GM12874 (cell line): Measurements from ENCODE around the gene DLX1.

Experiments
- TF ChIP-seq, protein P1 (sequence below): IDR thresholded peaks from 2 replicates; pipeline ENCODE4 v1.5.1; 2011; ENCODE audit warnings: low read depth, mild to moderate bottlenecking, control low read depth, low read length, moderate library complexity; ENCODE audit not compliant: insufficient read depth

The DLX1 gene

DNA sequence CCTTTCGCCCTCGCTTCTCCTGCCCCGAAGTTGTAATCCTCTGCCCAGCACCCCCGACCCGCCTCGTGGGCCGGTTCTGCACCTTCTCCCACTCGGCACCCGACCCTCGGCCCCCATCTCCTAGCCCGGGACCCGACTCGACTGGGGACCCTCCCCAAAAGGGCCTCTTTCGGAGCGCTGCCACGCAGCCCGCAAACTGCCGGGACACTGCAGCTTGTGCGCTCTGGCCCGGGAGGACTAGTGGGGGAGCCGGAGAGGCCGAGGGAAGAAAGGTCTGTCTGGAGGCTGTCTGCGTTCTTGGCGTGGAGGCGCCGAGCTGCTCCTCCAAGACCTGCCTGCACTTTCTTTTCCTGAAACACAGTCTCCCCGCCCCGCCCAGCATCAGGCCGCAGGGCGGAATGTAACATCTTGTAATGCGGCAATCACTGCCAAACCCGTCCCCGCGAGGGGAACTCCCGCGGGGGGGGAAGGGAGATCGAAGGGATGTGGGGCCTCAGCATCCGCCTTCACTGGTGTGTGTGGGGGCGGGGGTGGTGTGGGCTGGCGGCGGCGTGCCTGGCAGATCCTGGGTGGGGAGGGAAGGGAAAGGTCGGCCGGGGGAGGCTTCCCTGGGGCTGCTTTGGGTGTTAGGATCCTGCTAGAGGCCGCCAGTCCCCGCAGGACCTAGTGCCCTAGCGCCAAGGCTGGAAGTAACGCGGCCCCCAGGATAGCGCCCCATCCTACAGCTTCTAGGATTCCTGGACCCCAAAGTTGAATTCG, 10.0 kb downstream of the DLX1 start:
- TF ChIP-seq, protein P1, sequence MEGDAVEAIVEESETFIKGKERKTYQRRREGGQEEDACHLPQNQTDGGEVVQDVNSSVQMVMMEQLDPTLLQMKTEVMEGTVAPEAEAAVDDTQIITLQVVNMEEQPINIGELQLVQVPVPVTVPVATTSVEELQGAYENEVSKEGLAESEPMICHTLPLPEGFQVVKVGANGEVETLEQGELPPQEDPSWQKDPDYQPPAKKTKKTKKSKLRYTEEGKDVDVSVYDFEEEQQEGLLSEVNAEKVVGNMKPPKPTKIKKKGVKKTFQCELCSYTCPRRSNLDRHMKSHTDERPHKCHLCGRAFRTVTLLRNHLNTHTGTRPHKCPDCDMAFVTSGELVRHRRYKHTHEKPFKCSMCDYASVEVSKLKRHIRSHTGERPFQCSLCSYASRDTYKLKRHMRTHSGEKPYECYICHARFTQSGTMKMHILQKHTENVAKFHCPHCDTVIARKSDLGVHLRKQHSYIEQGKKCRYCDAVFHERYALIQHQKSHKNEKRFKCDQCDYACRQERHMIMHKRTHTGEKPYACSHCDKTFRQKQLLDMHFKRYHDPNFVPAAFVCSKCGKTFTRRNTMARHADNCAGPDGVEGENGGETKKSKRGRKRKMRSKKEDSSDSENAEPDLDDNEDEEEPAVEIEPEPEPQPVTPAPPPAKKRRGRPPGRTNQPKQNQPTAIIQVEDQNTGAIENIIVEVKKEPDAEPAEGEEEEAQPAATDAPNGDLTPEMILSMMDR = no peak

DNA sequence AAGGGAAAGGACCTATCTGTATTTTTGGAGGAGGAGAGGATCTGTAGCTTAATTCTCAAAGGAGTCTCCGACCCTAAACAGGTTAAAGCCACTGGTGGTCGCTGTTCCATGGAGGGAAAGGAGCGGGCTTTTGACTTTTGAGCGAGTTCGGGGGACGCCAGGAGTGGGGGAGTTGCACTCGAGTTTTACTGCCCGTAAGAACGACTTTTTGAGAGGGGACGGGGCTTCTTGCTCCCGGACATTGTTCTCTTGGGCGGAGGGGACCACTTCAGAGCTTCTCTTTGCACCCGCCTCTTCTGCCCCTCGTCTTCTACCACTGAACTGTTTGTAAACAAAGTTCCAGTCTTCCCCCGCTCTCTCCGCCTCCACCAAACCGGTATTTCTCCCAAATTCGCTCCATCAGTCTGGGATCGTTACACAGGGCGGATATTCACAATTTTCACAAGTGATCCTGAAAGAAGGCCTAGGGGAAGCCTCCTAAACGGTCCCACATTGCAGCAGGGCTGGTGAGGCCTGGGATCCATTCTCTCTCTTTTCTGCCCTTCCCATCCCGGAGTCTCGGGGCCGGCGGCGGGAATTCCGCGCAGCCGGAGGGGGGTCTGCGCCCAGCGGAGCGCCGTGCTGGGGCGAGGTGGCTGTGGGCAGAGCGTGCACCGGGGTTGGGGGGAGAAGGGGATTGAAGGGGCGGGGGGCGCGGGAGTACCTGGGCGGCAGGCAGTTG, 10.8 kb downstream of the DLX1 start:
- TF ChIP-seq, protein P1 = peak; percentile 27; the same call in 1 of the 2 replicates

DNA sequence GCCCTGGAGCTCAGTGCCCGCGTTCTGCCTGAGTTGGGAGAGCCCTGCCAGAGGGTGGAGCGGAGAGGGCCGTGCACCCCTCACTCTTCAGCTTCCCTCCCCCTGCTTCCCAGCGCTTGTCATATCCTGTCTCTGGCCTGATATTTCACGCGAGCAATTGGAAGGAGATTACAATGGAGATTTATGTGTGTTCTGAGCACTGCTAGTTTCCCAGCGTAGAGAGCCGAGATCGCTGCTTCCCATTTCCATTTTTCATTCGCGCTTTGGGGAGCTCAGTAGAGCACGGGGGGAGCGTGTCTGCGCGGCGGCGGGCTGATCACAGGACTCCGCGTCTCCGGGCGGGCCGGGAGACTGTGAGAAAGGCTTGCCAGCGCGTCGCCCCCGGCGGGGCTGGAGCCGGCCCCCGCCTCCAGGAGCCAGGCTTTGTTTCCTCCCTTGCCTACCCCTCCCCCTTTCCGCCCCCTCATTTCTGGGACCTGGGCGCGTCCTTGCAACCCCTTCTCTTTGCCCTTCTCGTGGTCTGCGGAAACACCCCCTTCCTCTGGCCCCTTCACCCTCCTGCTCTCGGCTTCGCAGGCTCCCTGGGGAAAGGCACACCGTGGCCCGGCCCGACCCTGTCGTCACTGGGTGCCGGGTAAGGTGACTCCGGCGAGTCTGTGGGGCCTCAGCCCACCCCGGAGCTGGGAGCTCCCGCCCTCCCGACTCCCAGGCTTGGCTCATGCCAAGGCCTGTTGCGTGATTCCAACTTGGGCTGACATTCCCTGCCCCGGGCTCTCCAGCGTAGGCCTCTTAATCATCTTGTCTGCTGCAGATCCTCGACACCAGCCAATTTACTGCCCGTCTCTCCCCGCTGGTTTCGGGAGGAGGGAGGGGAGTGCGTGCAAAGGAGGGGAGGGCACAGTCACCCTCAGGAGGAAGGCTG, 11.6 kb downstream of the DLX1 start:
- TF ChIP-seq, protein P1 = no peak

DNA sequence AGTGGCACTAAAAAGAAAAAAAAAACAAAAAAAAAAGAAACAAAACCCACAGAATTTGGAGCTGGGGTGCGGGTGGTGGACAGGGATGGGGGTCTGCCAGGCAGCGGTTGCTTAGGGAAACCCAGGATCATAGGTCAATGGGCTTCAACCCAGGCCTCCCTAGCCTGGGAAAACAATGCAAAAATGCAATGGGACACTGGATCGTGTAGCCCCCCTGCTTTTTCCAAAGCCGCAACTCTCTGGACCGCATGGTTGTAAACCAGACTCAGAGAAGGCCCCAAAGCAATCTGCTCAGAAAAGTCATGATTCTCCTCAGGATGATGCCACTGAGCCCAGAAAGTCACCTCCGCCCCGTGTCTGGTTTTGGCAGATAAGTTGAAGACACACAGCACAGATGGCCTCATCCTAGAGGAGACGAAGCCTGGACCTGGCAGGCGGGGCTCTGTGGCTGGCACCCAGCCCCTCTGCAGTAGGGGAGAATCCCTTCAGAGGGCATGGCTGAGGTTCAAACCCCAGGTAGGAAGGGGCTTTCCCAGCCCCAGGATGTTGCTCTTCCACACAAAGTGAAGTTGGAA, 12.3 kb downstream of the DLX1 start:
- TF ChIP-seq, protein P1 = no peak

DNA sequence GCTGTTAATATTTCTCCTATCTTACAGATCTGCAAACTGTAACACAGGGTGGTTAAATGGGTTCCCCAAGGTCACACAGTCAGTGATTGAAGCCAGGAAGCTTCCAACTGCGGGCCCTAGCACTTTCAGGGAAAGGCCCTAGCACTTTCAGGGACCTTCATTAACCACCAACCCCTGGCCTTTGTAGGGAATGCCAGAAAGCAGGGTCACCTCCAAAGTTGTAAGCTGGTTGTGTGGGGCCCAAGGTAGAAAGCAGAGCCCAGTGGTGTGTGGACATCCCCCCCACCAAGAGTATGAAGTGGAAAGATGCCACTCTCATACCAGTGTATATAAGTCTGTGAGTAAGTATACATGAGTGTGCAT, 13.0 kb downstream of the DLX1 start:
- TF ChIP-seq, protein P1 = no peak

DNA sequence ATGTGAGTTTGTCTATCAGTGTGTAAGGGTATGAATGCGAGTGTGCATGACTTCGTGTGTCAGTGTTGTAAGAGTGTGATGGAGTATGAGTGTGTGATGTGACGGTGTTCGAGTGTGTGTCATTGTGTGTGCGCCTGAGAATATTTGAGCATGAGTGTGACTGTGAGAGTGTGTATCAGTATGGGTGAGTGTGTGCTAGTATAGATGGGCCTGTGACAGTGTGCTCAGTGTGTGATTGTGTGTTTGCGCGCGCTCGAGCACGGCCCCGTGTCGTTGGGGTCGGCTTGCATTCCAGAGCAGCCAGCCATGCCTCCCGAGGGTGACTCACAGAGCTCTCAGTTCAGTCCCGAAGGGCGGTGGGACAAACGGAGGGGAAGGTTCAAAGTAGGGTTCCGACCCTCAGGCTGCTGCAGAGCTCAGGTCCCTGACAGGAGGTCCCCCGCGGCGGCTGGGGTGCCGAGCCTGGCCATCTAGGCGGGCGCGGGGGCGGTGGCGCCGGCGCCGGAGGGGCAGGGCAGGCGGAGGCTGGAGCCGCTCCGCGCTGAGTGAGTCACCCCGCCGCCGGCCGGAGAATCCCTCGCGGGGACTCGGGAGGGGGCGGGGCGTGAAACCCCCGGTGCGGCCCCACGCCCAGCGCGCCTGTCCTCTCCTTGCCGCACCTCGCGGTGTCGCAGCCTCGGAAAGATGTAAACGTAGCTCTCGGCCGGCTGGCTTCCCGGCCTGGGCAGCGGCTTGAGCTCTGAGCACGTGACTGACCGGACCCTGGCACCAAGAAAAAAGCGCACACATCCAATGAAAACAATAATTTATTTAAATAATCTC, 13.6 kb downstream of the DLX1 start:
- TF ChIP-seq, protein P1 = no peak
